H9 (cell line): ENCODE data around the gene DDX51. TPM values are rescaled to one million over a fixed set of nuclear protein-coding genes. Genes with fewer than 3 reads are reported as not detected.

Experiments
- DNase-seq: peaks from one replicate; pipeline ENCODE4 v3.0.0-alpha.2; 2017
- H2AFZ ChIP-seq: one replicate; pipeline ENCODE4 v1.6.1; 2013; ENCODE audit warnings: mild to moderate bottlenecking, low read length, control low read depth, moderate library complexity
- H2AK5ac ChIP-seq: 2 replicates; pipeline ENCODE4 v1.6.1; 2013; ENCODE audit warnings: low read length, control low read depth, mixed read lengths; ENCODE audit not compliant: insufficient read length
- H2BK120ac ChIP-seq: one replicate; pipeline ENCODE4 v1.6.1; 2013; ENCODE audit warnings: low read depth, mild to moderate bottlenecking, low read length, control low read depth, inconsistent platforms; ENCODE audit not compliant: poor library complexity, severe bottlenecking
- H2BK12ac ChIP-seq: 2 replicates; pipeline ENCODE4 v1.6.1; 2013; ENCODE audit warnings: low read length, control low read depth, mixed read lengths, low read depth; ENCODE audit not compliant: insufficient read length
- H2BK15ac ChIP-seq: 2 replicates; pipeline ENCODE4 v1.6.1; 2013; ENCODE audit warnings: low read depth, low read length, control low read depth
- H2BK20ac ChIP-seq: one replicate; pipeline ENCODE4 v1.6.1; 2013; ENCODE audit warnings: low read depth, mild to moderate bottlenecking, low read length, control low read depth, inconsistent platforms; ENCODE audit not compliant: poor library complexity, severe bottlenecking
- H2BK5ac ChIP-seq: 2 replicates; pipeline ENCODE4 v1.6.1; 2013; ENCODE audit warnings: low read length, control low read depth, mixed read lengths; ENCODE audit not compliant: insufficient read length
- H3K14ac ChIP-seq: 2 replicates; pipeline ENCODE4 v1.6.1; 2013; ENCODE audit warnings: low read length, control low read depth; ENCODE audit not compliant: insufficient read depth
- H3K18ac ChIP-seq: 2 replicates; pipeline ENCODE4 v1.6.1; 2013; ENCODE audit warnings: low read depth, mild to moderate bottlenecking, mixed read lengths, low read length, control low read depth; ENCODE audit not compliant: insufficient read length
- H3K23ac ChIP-seq: 2 replicates; pipeline ENCODE4 v1.6.1; 2013; ENCODE audit warnings: low read length, control low read depth, mixed read lengths, low read depth; ENCODE audit not compliant: insufficient read length
- H3K23me2 ChIP-seq: 2 replicates; pipeline ENCODE4 v1.6.1; 2013; ENCODE audit warnings: low read depth, mild to moderate bottlenecking, mixed read lengths, low read length, control low read depth; ENCODE audit not compliant: insufficient read length, poor library complexity, severe bottlenecking
- H3K27ac ChIP-seq: 2 replicates; pipeline ENCODE4 v1.5.1; 2013; ENCODE audit warnings: low read length, control low read depth, mixed read lengths, low read depth; ENCODE audit not compliant: insufficient read length
- H3K27me3 ChIP-seq: 2 replicates; pipeline ENCODE4 v1.6.1; 2013; ENCODE audit warnings: low read length, control low read depth, inconsistent platforms; ENCODE audit not compliant: insufficient read depth
- H3K4ac ChIP-seq: 2 replicates; pipeline ENCODE4 v1.6.1; 2013; ENCODE audit warnings: low read depth, mild to moderate bottlenecking, control low read depth, inconsistent platforms, low read length, moderate library complexity
- H3K4me1 ChIP-seq: 2 replicates; pipeline ENCODE4 v1.6.1; 2013; ENCODE audit warnings: low read length, control low read depth, inconsistent platforms; ENCODE audit not compliant: insufficient read depth
- H3K4me2 ChIP-seq: 2 replicates; pipeline ENCODE4 v1.6.1; 2013; ENCODE audit warnings: low read length, control low read depth, mixed read lengths; ENCODE audit not compliant: insufficient read length, insufficient read depth
- H3K56ac ChIP-seq: 2 replicates; pipeline ENCODE4 v1.6.1; 2013; ENCODE audit warnings: low read depth, mild to moderate bottlenecking, mixed read lengths, low read length, control low read depth; ENCODE audit not compliant: insufficient read length
- H3K79me1 ChIP-seq: 2 replicates; pipeline ENCODE4 v1.6.1; 2013; ENCODE audit warnings: low read depth, mild to moderate bottlenecking, moderate library complexity, low read length, control low read depth, inconsistent platforms; ENCODE audit not compliant: insufficient read depth, poor library complexity, severe bottlenecking
- H3K79me2 ChIP-seq: 2 replicates; pipeline ENCODE4 v1.6.1; 2013; ENCODE audit warnings: low read length, control low read depth, inconsistent platforms; ENCODE audit not compliant: insufficient read depth
- H3K9ac ChIP-seq: 2 replicates; pipeline ENCODE4 v1.6.1; 2013; ENCODE audit warnings: low read length, control low read depth, mixed read lengths; ENCODE audit not compliant: insufficient read length; ENCODE audit errors: extremely low read depth
- H3K9me3 ChIP-seq: one replicate; pipeline ENCODE4 v1.6.1; 2013; ENCODE audit warnings: low read depth, low read length, inconsistent platforms; ENCODE audit not compliant: control insufficient read depth
- H3T11ph ChIP-seq: one replicate; pipeline ENCODE4 v1.6.1; 2013; ENCODE audit warnings: mild to moderate bottlenecking, low read length, control low read depth, inconsistent platforms
- H4K20me1 ChIP-seq: one replicate; pipeline ENCODE4 v1.6.1; 2013; ENCODE audit not compliant: control insufficient read depth, insufficient read length, insufficient read depth
- H4K5ac ChIP-seq: 2 replicates; pipeline ENCODE4 v1.6.1; 2013; ENCODE audit warnings: low read depth, mild to moderate bottlenecking, mixed read lengths, low read length, control low read depth; ENCODE audit not compliant: insufficient read length
- H4K8ac ChIP-seq: replicated peaks from 2 replicates; pipeline ENCODE4 v1.6.1; 2013; ENCODE audit warnings: low read length, control low read depth, mixed read lengths, low read depth; ENCODE audit not compliant: insufficient read length
- H4K91ac ChIP-seq: 2 replicates; pipeline ENCODE4 v1.6.1; 2013; ENCODE audit warnings: low read depth, mild to moderate bottlenecking, moderate library complexity, mixed read lengths, low read length, control low read depth; ENCODE audit not compliant: insufficient read length
- H3K27ac Mint-ChIP-seq, 3 experiments: 2 replicates in 2 of 3; 3 replicates in 1 of 3; pipeline ENCODE4 v1.8.0; 2020 to 2021; ENCODE audit warnings: mixed read lengths in 3 of 3, mild to moderate bottlenecking in 1 of 3, moderate library complexity in 1 of 3
- H3K27me3 Mint-ChIP-seq: 2 replicates; pipeline ENCODE4 v1.8.0; 2021; ENCODE audit warnings: low read depth, mild to moderate bottlenecking, moderate library complexity, mixed read lengths
- H3K36me3 Mint-ChIP-seq, 3 experiments: 2 replicates in 2 of 3; 3 replicates in 1 of 3; pipeline ENCODE4 v1.8.0; 2020 to 2021; ENCODE audit warnings: low read depth in 3 of 3, mixed read lengths in 3 of 3; ENCODE audit not compliant: insufficient read depth in 1 of 3
- H3K4me1 Mint-ChIP-seq, 2 experiments: 2 replicates each; pipeline ENCODE4 v1.8.0; 2020; ENCODE audit warnings: mixed read lengths in 2 of 2
- H3K4me3 Mint-ChIP-seq, 2 experiments: 2 replicates in 1 of 2; 3 replicates in 1 of 2; pipeline ENCODE4 v1.8.0; 2020 to 2021; ENCODE audit warnings: mild to moderate bottlenecking in 2 of 2, mixed read lengths in 2 of 2, moderate library complexity in 1 of 2
- H3K9me3 Mint-ChIP-seq, 2 experiments: 2 replicates in 1 of 2; 3 replicates in 1 of 2; pipeline ENCODE4 v1.8.0; 2020; ENCODE audit warnings: mild to moderate bottlenecking in 2 of 2, mixed read lengths in 2 of 2, moderate library complexity in 1 of 2
- CTCF ChIP-seq: fragments of 200-600 bp; sonication (generic); conservative IDR thresholded peaks from 3 replicates; pipeline ENCODE4 v1.8.0; 2021; ENCODE audit warnings: antibody characterized with exemption, mild to moderate bottlenecking
- WGBS: extraction: QIAGEN DNeasy Blood & Tissue Kit; methylation state at CpG from one replicate; pipeline ENCODE4 v1.1.7; 2013; ENCODE audit warnings: missing lambda C conversion rate, low lambda C conversion rate, mixed read lengths; ENCODE audit not compliant: insufficient read length; ENCODE audit errors: extremely low coverage; 5-methylcytosine and 5-hydroxymethylcytosine counted together
- total RNA-seq: library from RNA; stranded (reverse); gene quantifications from 2 replicates; pipeline ENCODE4 v1.2.1, GENCODE V29; 2021

Gene DDX51
- total RNA-seq, 1 experiment from 2014 or later, result 37.9 TPM

DNA sequence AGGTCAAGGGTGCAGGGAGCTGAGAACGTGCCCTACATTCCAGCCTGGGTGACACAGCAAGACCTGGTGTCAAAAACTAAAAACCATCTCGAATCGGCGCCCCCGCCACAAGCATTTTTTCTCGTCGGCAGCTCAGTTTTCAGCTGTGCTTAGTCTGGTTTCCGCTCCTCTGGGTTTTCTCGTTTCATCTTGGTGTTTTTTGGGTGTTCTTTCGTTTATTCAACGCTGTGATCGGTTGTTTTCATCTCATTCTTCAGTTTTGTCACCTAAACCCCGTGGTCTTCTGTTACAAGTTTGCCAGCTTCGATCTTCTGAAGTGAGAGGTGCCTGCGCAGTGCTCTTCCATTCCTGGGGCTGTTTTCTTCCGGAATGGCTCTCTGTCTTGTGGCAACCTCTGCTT lies 41.6 kb upstream of the DDX51 start:
- no peak for DNase-seq
- no peaks in the 10 kb centered on the region for H3K79me2 ChIP-seq
- no peak overlapping the region for H3T11ph ChIP-seq
- H3K23ac ChIP-seq, result no peak overlapping the region
- H3K79me1 ChIP-seq, result no peaks in the 10 kb centered on the region
- no peak overlapping the region for H3K18ac ChIP-seq
- Mint-ChIP-seq H3K9me3 (peaks cover 0 to 7% of the 10 kb centered on the region in 2 experiments; a peak in 2 of 5 replicates), H3K36me3 (no peaks in the 10 kb centered on the region; a peak in 1 of 7 replicates), H3K4me1 (peaks cover 9 to 10% of the 10 kb centered on the region in 2 experiments), H3K27ac (peak overlapping the region in 1 of 3 experiments; percentile 75; a peak in 2 of 7 replicates), H3K27me3 (peaks cover 95% of the 10 kb centered on the region), H3K4me3 (peak overlapping the region in 1 of 2 experiments; percentile 1; a peak in 2 of 5 replicates)
- no peak overlapping the region for H3K4ac ChIP-seq
- H2BK15ac ChIP-seq, result no peak overlapping the region
- no peaks in the 10 kb centered on the region for H3K9me3 ChIP-seq
- H4K8ac ChIP-seq, result no peak overlapping the region
- peaks cover 6% of the 10 kb centered on the region; the same call in 1 of the 2 replicates for H3K27me3 ChIP-seq
- no peak overlapping the region for H4K5ac ChIP-seq
- H3K27ac ChIP-seq, result no peak overlapping the region
- H3K9ac ChIP-seq, result no peak overlapping the region
- H2AFZ ChIP-seq, result no peak overlapping the region
- H2AK5ac ChIP-seq, result no peak overlapping the region
- peaks cover 3% of the 10 kb centered on the region for H4K20me1 ChIP-seq
- H2BK120ac ChIP-seq, result no peak overlapping the region
- H3K4me2 ChIP-seq, result no peak overlapping the region
- peaks cover 11% of the 10 kb centered on the region for H3K23me2 ChIP-seq
- H2BK20ac ChIP-seq, result no peak overlapping the region
- no CpG with 5 or more reads among the region's 16 CpGs for WGBS
- H2BK5ac ChIP-seq, result no peak overlapping the region
- no peak overlapping the region for H3K56ac ChIP-seq
- H4K91ac ChIP-seq, result no peak overlapping the region
- no peaks in the 10 kb centered on the region for H3K4me1 ChIP-seq
- H2BK12ac ChIP-seq, result no peak overlapping the region
- no peak overlapping the region for H3K14ac ChIP-seq
- no peak for TF ChIP-seq CTCF
